Putamen (tissue), 1 donor: Measurements from ENCODE around the gene PRRC1.
A peak's percentile ranks its signal among the peaks of the same experiment; 100 is the strongest.
"Not testable (repeated sequence)": the region's sequence is repeated elsewhere in the genome, so short reads cannot be mapped to it uniquely, and the experiment has no call there.

Experiments used
- DNase-seq: peaks from one replicate; pipeline ENCODE4 v3.0.0-alpha.2; 2016; ENCODE audit warnings: low spot score

PRRC1 gene

DNA sequence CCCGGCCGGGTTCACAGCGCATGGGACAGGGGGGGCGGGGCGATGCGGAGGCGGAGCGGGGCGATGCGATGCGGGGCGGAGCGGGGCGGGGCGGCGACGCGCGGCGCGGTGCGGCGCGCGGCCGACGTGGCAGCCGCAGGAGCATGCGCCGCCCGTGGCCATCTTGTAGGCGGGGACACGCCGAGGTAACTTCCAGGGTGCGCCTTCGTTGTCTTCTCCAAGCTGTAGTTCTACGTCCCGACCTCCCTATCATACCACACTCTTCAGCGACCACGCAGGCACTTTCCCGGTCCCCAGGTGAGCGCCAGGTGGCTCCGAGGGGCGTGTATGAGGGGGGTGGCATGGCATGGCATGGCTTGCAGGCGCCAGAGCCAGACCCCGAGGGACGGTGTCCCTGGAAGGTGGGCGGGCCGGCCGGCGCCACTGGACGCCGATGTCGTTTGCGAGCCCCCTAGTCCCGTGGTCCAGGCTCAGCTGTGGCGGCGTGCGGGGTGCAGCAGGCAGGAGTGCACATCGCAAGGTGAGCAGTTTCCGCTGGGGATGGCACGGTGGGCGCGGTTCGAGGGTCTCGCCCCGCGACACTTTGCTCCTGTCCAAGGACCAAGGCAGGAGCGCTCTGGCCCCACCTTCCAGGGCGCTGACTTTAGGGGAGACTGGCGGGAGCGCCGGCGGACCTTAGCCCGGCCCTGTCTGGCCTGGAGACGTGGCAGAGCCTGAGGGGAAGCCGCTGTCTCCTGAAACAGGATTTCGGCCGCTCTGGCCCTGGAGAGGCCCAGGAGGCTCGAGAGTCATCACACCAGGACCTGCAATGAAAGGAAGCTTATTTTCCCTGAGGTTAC lies at the start of gene PRRC1:
Gene PRRC1, plus strand, starts transcription at position 161 of the 839 bp plus-strand sequence. CDS start 5,840 bp downstream, outside the sequence.
- peak; percentile 79 for DNase-seq

DNA sequence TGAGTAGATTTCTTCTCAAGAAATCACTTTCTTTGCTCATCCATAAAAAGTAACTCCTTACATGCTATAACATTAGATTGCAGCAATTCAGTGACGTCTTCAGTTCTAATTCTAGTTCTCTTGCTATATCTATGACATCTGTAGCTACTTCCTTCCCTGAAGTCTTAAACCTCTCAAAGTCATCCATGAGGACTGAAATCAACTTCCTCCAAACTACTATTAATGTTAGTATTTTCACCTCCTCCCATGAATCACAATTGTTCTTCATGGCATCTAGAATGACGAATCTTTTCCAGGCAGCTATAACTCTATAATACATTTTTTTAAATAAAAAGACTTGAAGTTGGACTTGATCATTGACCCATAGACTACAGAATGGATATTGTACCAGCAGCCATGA lies 46.2 kb upstream of the PRRC1 start:
- no peak for DNase-seq

DNA sequence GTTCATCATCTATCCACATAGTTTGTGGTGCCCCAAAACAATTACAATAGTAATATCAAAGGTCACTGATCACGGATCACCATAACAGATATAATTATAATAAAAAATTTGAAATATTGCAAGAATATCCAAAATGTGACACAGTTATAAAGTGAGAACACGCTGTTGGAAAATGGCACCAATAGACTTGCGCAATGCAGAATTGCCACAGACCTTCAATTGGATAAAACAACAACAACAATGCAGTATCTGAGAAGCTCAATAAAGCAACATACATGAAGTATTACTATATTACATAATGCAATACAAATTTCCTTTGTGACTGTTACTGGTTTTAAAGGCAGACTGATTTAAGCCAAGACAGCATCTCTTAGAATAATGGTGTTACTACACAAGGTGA lies 44.7 kb upstream of the PRRC1 start:
- DNase-seq = no peak

DNA sequence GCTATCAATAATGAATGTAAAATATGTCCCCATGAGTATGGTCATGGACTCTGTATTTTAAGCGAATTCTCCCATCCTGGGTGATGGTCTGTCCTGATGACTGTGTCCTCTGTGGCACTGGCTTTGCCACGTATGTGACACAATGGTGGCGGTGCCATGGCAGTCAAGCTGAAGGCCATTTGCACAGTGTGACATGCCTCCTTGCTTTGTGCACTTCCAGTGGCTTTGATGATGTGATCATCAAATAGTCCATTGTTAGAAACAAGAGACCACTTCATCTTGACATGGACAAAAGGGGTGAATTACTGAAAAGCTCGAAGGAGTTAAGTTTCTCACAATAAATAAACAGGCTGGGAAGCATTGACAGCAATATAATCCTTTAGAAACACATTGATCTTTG lies 31.0 kb upstream of the PRRC1 start:
- peak; percentile 16 for DNase-seq

DNA sequence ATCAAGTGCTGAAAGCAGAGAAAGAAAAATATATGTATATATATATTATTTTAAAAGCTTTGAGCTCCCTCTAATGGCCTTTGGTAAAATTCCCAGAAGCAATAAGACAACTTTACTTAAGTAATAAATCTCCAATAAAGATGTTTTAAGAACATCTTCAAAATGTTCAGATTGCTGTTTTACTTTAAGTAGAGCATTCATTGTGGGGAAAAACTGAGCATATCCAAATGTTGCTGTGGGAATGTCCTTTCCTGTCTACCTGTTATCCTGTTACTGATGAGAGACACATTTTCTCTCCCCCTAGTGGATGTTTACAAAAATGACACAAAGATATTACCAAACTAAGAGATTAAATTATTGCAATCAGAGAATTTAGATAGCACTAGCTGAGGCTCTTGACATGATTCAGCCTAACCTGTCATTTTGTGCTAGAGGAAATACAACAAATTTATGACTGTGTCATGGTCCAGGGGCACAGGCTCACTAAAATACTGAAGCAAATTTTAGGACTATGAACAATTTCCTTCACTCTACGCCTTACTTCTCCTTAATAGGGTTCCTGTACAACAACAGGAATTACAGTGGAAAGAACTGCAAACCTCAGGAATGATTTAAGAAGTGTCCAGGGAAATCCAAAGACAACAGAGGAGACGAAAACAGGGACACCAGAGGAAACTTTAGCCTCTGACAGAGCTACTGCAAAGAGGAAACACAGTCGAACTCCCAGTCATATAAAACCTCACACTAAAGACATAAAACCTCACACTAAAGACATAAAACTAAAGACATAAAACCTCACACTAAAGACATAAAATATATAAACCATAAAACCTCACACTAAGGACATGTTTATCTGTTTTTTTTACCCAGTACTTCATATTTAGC lies 24.3 kb upstream of the PRRC1 start:
- DNase-seq = peak; percentile 53

DNA sequence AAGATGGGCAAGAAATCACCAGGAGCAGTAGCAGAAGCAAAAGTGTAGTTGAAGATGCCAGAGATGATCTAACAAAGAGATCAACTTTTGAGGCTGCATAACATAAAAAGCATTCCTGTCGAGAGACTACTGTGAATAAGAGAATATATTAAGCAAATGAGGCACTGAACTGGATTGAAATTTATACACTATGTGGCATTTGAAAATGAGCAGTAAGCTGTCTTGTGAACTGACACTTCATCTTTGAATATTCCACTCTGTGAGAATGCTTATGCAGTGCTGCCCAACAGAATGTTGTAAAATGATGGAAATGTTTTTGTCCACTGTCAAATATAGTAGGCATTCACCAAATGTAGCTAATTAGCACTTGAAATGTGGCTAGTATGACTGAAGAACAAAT lies 18.9 kb upstream of the PRRC1 start:
- no peak for DNase-seq

DNA sequence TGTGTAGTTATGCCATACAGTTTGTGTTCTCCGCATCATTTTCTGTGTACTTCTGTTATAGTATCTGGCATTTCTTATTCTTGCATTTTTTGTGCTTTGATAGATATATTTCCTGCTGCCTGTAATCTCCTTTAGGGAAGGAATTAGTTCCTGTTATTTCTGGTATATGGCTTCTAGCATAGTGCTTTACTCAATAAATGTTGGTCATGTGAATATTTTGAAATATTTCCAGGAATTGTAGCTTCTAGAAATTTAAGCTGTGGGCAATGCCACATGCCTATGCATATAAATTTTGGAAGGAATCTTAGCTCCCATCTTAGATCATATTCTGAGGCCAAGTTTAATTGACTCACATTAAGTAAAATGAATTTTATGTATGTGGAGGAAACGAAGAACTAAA lies 11.5 kb upstream of the PRRC1 start:
- DNase-seq = no peak

DNA sequence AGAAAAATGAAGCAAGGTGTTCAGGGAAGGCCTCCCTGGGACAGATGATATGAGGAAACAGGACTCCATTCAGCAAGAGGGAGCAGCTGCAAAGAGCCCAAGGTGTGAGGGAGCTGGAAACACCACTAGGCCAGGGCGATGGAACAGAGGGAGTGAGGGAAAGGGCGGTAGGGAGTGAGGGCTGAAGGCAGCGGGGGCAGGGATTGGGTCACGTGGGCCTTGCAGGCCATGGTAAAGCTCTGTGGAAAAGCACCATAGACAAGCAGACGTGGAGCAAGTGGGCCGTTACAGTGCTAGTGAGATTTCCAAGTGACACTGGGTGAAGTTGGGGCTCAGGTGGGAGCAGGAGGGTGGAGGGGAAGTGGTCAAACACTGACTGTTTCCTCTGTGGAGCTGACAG lies 10.8 kb upstream of the PRRC1 start:
- no peak for DNase-seq

DNA sequence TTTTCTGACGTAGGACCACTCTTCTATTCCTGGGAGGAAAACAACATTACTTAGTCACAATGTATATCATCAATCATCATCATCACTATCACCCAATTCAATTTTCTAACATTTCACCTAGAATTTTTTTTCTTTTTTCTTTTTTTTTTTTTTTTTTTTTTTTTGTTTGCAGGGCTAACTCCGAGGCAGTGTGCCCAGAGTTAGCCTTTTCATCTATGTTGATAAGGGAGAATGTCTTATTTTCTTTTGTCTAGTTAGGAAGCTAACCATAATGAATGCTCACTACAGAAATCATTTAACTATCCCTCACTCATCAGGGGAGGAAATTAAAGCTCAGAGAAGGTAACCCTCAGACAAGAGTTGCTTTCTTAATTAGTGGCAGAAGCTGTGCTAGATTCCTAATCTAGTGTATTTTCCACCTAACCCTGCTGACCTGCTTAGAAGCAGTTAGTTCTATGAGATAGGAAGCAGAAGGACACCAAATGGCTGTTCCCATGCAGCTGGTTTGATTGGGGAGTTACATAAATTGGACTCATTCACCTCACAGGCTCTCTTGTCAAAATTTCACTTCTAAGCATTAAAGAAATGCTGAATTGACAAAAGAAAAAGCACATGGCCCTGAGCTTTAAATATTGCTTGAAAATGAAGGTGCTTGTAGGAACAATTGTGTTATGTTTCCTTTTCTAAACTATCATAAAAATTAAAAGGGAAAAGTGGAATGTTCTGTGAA lies 8.6 kb upstream of the PRRC1 start:
- DNase-seq = no peak

DNA sequence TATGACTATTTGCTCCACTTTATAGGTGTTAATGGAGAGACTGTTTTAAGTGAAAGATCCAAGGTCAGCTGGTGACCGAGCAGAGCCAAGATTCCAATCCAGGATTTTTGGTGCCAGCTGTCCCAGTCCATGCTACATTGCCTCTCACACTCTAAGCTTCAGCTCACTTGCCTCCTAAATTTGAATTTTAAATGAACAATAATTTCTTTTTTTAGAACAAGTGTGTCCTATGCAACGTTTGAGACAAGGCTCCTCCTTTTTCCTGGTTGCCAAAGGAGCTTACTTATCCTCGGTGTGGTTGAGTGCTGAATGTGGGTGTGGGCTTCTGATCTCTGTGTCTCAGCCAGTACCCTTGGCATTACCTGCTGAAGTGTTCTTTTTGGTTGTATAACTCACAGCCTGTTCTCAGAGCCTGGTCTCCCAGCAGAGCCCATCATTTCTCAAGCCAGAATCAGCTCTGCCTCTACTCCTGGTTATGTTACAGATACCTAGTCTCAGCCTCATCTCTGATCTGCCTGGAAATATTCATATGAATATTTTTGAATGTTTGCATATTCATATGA lies 4.0 kb upstream of the PRRC1 start:
- DNase-seq = no peak

DNA sequence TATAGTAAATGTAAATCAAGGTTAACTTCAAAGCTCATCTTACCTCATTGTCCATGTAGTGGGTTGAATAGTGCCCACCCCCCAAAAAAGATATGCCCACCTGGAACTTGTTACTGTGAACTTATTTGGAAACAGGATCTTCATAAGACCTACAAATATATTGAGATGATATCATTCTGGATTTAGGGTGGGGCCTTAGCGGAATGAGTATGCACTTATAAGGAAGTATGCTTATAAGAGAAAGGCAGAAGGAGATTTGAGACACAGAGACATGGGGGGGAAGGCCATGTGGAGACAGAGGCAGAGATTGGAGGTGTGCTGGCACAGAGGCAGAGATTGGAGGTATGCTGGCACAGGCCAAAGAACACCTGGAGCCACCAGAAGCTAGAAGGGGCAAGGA lies 2.6 kb upstream of the PRRC1 start:
- DNase-seq = no peak

DNA sequence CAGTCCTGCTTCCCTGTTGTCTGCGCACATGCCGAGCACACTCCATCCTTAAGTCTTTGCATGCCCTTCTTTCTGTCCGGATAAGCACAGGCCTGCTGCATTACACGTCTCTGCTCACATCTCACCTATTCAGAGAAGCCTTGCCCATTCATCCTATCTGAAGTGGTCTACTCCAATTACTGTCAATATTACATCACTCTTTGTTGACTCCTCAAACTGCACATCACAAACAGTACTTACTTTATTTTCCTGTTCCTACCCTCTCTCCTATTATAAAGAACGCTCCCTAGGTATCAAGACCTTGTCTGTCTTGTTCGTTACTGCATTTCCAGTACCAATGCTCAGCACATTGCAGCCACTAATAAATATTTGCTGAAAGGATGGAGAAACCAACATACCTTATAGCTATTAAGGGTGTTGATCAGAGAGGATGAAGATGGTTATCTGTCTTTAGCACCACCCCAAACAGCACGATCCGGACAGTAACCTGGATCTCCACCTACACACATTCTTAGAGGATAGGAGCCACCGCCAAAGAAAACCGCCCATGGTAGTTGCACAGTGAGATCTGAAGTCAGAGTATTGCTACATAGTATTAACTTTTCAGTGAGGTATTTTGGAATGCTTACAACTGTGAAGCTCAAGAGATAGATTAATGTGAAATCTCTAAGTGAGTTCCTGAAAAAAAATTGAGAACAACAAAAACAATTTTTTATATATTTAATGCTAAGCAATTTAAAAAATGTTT lies 1.6 kb upstream of the PRRC1 start:
- no peak for DNase-seq

DNA sequence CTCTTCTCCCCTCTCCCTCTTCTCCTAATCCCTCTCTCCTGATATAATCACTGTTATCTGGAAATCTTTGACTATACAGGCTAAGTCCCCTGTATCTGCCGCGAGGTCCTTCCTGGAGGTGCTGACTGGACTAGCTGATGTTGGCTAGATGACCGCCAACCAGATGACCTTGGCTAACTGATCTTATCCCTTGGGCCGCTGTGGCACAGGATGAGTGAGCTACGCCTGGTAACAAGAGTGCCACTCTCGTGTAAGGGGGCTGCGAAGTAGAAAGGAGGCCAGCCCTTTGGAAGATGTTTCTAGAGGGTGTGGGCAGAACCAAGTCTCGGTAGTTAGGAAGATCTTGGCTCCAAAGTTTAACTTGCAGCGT lies 345 bp upstream of the PRRC1 start:
- no peak for DNase-seq

DNA sequence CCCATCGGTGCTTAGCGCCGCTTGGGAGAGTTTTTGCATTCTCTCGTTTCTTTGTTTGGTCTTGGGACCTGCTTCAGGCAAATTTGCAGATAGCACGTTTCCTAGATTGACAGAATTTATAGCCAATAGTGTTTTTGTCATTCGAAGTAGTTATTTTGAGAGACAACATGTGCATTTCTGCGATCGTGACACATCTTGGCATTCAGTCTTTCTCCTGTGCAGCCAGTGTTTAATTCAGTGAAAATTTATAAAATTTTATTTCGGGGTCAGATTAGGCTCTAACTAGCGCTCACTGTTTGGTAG lies 830 bp downstream of the PRRC1 start:
- DNase-seq = no peak

DNA sequence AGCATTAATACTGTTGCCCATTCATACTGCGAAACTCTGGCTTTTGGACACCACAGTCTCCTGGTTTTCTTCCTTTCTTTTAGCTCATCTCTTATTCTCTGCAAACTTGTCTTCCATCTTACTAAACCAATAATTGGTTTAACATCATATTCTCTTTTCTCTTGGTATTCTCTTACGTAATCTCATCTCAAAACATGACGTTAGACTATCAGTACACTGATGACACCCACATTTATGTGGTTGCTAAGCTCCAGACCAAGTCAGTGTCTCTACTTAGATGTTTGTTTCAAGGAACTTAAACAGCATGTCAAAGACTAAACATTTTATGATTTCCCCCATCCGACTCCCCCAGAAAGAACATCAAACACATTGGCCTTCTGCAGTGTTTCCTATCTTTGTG lies 2.1 kb downstream of the PRRC1 start:
- DNase-seq = no peak

DNA sequence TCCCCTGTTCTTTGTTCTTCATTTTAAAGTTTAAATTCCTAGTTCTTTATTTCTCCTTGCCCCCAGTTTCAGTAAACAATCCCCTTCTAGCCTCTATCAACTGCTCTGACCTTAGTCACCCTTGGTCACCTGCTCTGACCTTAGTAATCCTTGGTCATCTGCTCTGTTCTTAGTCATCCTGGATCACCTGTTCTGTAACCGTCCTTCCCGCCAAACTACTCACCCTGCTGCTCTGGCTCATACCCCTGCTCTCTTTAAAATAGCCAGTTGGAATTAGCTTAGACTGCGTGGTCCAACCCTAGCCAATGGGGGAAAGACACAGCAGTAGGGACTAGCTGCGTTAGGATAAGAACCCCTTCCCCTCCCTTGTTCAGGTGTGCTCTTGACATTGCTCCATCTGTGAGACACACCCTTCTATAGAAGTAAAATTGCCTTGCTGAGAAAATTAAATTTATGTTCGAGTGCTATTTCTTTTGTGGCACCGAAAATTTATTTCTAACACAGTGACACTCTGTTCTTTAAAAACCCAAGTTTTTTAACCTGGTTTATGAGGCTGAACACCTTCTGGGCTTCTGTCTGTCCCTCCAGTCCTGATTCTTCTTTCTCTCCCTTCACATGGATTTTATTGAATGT lies 3.8 kb downstream of the PRRC1 start:
- no peak for DNase-seq

DNA sequence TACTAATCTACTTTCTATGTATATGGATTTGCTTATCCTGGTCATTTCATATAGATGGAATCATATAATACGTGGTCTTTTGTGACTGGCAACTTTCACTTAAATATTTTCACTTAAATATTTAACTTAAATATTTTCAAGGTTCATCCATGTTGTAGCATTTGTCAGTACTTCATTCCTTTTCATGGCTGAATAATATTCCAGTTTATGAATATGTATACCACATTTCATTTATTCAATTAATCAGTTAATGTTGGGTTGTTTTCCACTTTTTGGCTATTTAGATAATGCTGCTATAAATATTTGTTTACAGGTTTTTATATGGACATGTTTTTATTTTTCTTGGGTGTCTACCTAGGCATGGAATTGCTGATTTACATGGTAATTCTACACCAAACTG lies 7.7 kb downstream of the PRRC1 start:
- no peak for DNase-seq

DNA sequence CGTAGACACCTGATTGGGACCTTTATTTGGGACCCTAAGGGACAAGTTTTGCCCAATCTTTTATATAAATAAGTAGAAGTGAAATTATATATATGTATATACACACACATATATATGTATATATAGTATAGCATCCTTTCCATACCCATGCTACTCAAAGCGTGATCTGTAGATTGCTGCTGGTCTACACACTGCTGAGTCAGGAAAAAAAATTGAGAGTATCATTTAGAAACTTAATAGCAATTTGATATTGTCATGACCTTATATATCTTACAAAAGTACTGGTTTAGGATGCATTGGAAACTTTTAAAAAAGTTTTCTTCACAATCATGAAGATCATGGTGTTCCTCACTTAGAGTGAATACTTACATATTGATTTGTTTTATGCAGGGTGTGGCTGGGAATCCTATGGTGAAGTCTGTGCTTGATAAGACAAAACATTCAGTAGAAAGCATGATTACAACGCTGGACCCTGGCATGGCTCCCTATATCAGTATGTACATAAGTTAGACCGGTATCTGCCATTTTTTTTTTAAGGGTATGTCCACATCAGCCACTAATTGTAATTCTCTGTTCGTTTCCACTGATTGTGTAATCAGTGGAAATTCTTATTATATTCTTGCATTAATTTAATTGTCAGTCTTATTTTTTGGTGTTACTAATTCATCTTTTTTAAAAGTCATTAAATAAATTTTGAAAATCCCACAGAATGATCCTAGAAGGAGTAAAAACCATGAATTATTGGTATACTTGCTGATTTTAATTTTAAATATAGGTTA lies 12.7 kb downstream of the PRRC1 start:
- DNase-seq = no peak

DNA sequence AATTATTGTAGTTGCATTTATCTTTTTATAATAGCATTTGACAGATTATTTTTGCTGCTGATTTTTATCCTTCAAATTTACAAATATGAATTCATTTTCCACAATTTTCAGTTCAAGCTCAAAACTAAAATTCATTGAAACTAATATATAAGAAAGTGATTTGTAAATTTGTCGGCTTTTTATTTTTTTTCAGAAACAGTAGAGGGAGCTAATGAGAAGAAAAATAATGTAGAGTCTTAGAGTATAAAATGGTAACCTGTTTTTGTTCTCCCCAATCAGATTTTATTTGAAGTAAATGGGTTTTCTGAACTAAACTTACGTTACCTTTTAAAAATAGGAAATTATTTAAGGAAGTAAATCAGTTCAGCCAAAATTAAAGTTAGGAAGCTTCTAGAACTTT lies 19.2 kb downstream of the PRRC1 start:
- no peak for DNase-seq

DNA sequence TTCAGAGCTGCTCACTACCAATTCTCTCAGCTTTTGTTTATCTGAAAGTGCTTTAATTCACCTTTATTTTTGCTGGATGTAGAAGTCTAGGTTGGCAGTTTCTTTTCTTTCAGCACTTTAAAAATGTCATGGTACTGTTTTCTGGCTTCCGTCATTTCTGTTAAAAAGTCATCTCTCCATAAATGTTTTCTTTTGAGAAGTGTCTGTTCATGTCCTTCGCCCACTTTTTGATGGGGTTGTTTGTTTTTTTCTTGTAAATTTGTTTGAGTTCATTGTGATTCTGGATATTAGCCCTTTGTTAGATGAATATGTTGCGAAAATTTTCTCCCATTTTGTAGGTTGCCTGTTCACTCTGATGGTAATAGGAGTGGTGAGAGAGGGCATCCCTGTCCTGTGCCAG lies 23.1 kb downstream of the PRRC1 start:
- not testable (repeated sequence) for DNase-seq
